LNCAP (cell line): ENCODE results near the gene APCDD1.

Source experiments
- CTCF ChIP-seq: fragments of 450-650 bp; IDR thresholded peaks from 2 replicates; pipeline ENCODE4 v1.5.1; 2017; ENCODE audit warnings: mild to moderate bottlenecking

Gene APCDD1

DNA sequence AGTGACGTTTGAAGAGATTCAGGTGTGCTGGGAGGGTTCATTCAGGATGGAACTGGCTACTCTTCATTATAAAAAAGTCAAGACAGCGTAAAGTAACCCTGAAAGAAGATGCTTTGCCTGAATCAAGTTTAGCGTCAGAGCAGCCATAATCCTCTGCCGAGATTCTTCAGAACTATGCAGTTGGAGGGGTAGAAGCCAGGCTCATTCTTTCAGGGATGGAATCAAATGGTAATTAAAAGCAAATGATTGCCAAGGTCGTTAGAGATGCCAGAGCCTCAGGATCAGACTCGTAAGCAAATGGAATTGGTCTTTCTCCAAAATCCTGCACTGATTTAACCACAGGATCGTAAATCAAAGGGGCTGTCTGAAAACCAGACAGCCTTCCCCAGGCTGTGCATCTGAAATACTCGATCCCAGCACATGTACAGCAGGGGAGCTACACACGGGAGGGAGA is 21.9 kb downstream of the APCDD1 start:
- TF ChIP-seq CTCF: no peak

- TF ChIP-seq CTCF: no peak
Measured at GRCh38 chr18:10477121-10477862, 22.9 kb downstream of the APCDD1 start.

DNA sequence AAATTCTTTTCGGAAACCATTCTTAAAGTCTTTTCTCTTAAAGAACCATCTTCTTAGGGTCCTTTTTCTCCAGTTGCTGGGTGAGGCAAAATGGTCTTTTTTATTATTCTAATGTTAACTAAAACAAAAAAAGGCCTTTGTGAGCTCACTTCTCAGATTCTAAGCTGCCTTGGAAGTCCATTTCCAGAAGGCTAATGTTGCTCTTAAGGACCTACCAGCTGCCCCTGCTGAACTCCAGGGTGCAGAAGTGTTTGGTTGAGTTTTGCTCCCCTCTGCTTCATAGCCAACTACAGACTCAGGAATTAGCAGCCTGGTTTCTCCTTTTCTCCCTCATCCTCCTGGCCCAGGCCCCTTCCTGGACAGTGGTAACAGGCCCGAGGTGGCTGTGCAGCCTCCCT is 23.4 kb downstream of the APCDD1 start:
- TF ChIP-seq CTCF: no peak

- no peak for TF ChIP-seq CTCF
Measured at GRCh38 chr18:10481831-10482230, 27.4 kb downstream of the APCDD1 start.

DNA sequence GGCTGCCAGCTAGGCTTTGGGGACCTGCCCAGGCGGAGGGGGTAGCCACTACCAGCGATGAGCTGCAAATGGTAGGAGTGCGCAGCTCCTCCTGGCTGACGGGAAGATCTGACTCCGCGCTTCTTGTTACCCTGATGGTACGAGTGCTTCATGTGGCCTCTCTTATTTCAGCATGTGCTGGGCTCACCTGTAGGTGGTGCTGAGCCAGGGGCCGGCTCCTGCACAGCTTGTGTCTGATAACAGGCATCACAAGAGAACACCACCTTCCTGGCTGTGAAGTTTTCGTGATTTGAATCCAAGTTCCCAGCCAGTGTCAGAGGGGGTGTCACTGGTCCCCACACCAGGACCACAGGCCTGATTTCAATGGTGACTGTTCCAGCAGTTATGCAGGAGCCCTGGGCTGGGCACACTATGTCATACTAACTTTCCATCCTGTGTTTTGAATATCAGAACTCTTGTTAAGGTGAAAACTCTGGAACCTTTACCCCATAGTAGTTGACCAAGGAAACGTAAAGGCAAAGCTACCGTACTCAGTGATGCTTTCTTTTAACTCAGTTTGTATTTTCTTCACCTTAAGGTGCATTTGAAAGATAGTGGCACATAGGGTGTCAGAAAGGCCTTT is 28.0 kb downstream of the APCDD1 start:
- TF ChIP-seq CTCF: no peak

GRCh38 chr18:10482985-10483949 is 28.8 kb downstream of the APCDD1 start:
- TF ChIP-seq CTCF: no peak

GRCh38 chr18:10485475-10485874 is 31.0 kb downstream of the APCDD1 start:
- TF ChIP-seq CTCF: no peak
